SIG-M5 treated with dmso at 0.1 percent for 504 hours (cell line): ENCODE data around the gene MAPKAP1.
"Not testable (repeated sequence)": the region's sequence is repeated elsewhere in the genome, so short reads cannot be mapped to it uniquely, and the experiment has no call there.

Experiments
- DNase-seq: peaks from one replicate; lab custom pipeline; 2025; ENCODE audit not compliant: unreplicated experiment; lab: John Stamatoyannopoulos, UW

Gene MAPKAP1

DNA sequence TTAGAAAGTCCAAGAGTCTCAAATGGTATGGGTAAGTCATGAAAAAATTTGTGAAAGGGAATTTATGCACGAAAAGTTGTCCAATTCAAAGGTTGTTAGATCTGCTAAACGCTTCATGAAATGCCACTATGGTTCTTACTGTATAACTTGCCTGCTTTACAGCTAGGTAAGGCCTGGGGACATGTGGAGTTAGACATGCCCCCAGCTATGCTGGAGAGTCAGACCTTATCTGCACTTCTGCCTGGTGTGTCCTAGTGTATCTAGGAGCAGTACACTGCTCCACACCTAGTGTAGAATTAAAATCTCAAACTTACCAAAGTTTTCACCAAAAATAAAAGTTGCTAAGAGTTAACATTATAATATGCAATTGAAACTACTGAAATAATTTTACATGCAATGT is 136.8 kb downstream of the MAPKAP1 start:
- DNase-seq = no peak

- DNase-seq = no peak
Measured at GRCh38 chr9:125568621-125569020, 138.4 kb downstream of the MAPKAP1 start.

DNA sequence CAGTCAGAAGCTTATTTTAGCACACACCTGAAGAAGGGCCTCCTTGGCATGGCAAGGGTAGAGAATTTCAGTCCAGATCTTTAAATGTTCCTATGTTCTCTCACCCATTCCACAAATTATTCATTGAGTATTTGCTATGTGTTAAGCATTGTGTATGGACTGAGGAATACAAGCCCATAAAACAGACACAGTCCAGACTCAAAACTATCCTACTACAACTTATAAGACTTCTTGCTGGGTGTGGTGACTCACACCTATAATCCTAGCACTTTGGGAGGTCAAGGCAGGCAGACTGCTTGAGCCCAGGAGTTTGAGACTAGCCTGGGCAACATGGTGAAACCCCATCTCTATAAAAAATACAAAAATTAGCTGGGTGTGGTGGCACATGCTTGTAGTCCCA is 141.0 kb downstream of the MAPKAP1 start:
- DNase-seq = not testable (repeated sequence)

DNA sequence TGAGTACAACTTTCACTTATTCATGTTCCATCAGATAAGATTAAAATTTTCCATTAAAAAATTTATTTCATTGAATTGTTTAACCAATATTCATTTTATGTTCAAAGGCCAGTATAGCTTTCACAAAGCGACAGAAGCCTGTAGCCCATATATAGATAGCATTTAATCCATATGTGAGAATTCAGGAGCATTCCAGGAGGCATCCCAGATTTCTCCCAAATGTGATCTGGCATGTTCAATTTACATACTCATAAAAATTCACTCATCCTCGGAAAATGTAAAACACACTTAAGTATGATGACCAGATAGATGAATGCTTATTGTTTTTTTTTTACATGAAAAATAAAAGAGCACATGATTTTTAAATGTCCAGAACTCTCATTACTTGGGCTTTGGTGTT is 141.9 kb downstream of the MAPKAP1 start:
- no peak for DNase-seq

GRCh38 chr9:125564631-125565030 is 142.4 kb downstream of the MAPKAP1 start:
- no peak for DNase-seq

DNA sequence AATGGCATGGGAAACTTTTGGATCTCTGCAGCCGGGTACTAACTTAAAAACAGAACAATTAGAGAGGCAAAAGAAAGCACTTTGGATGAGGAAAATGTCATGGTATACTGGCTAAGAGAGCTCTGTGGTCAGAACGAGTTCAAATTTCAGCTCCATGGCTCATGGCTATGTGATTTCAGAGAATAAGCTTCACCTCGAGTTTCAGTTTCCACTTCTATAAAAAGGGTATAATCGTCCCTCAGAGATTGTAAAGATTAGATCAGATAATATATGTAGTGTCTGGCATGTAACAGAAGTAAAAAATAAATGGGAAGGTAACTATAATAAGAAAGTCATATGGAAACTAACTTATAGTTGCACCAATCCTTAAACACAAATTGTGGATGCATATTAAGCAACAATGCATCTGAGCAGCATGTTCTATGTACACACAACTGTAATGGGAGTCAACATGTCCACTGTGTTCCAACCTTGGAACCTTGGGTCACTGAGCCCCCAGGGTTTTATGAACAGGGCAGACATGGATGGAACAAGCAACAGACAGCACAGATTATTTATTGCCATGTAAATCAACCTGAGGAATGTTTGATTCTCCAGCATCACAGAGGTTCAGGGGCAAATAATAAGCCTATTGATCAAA is 145.4 kb downstream of the MAPKAP1 start:
- DNase-seq = no peak

DNA sequence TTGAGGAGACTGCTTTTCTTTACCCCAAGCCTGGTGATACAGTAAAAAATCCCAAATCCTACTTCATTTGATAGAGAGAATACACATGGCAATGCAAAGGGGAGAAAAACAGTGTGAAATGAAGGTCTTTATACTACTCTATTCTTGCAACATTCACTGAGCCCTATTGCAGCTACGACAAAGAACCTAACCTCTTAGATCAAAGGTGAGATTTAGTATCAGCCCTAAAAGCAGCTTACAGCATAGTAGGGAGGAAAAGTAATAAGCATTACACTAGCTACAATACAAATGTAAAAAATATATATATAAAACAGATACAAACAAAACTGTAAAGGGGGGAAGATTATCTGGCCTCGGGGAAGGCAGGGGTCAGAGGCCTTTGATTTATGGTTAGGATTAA is 147.1 kb downstream of the MAPKAP1 start:
- DNase-seq = no peak

DNA sequence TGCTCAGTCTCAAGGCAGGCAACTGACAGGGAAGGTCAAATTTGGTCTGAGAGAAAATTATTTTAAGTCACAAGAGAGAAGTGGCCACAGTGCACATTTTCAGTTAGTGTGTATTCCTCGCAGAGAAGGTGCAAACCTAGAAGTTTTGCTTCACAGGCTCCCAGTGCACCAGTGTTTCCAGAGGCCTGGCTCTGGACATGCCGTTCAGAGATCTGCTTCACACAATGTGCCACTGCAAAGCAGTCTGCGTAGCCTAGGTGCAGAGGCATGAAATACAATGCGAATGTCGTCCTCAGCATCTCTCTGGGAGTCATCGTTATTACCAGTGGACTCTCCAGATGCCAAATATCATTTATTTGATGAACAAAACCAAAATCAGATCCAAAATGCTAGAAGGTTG is 147.8 kb downstream of the MAPKAP1 start:
- no peak for DNase-seq

DNA sequence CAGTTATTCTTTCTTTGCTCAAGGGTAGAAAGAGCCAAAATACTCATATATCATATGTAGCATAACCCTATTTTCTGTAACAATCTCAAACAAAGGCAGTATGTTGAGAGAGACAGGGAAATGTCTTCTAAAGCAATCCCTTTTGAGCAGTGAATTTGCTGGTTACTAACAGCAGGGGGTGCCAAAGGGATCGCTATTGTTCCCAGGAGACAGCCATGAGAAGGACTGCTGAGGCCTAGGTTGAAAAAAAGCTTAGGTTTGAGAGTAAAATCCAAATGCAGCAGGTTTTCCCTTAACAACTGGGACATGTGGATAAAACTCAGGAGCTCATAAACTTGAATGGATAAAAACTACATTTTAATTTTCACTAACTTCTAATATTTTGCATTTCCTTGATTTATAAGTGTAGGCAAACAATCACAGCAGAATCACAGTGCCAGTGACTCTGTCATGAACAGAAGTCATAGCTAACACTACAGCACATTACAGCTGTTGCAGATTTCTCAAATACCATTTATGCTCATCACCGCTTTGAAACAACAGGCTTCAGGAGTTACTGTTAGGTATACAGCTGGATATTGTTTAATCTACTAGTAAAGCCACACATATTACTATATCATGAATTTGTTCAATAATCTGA is 148.4 kb downstream of the MAPKAP1 start:
- DNase-seq = peak; percentile 65

DNA sequence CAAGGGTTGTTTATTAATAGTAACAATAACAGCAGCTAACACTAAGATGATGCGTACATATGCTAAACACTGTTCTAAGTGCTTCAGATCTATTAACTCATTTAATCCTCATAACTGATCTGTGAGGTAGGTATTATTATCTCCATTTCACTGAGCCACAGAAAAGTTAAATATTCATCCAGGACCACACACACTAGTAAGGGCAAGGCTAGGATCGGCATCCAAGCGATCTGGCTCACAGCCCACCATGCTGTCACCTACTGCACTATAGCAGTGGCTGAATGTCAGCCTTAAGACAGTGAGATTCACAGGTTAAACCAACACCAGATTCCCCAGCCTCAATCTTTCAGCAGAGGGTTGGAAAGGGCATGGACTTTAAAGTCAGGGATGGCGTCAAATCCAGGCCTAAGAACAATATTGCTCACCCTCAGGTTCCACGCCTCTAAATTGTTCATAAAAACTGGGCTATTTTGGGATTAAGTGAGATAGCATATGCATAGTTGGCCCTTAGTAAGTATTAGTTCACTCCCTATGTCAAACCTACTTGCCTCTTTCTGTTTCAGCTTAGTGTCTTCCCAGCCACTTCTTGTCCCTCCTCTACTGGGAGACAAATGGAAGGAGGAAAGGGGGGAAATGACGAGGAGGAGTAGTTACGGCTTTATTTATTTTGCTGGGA is 150.8 kb downstream of the MAPKAP1 start:
- no peak for DNase-seq

GRCh38 chr9:125554726-125555125 is 152.3 kb downstream of the MAPKAP1 start:
- no peak for DNase-seq

DNA sequence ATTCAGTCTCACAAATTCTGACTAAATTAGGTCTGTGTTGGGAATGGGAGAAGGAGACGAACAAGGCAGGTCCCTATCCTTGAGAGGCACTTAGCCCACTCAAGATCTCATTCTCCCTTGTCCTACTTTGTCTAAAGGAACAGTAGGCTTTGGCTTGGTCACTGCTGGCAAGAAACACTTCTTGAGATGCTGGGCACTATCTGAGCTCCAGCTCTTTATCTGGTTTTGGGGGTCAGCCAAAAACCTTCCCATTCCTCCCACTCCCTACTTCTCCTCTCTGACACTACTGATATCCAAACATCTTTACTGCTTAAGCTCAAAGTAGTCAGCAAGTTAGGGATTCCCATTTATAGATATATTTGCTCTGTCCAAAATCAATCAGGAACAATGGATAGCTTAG is 155.2 kb downstream of the MAPKAP1 start:
- no peak for DNase-seq

- no peak for DNase-seq
Measured at GRCh38 chr9:125549891-125550885, 156.8 kb downstream of the MAPKAP1 start.

GRCh38 chr9:125549465-125549871 is 157.5 kb downstream of the MAPKAP1 start:
- no peak for DNase-seq

- DNase-seq = no peak
Measured at GRCh38 chr9:125549039-125549438, 158.0 kb downstream of the MAPKAP1 start.

DNA sequence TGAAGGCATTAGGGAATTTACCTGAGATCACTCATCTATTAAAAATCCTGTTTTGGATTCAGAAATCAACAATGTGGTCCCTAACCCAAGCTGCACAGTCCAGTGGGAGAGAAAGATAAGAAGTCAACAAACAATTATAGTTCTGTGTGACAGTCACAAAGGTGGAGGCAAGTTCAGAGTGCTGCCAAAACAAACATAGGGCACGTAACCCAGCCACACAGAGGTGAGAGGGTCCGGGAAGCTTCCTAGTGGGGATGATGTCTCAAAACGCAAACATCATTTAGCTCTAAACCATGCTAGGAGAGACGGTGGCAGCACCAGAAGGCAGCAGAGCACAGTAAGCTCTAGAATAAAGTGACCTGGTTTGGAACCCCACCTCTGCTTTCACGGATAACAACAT is 158.9 kb downstream of the MAPKAP1 start:
- DNase-seq = no peak

DNA sequence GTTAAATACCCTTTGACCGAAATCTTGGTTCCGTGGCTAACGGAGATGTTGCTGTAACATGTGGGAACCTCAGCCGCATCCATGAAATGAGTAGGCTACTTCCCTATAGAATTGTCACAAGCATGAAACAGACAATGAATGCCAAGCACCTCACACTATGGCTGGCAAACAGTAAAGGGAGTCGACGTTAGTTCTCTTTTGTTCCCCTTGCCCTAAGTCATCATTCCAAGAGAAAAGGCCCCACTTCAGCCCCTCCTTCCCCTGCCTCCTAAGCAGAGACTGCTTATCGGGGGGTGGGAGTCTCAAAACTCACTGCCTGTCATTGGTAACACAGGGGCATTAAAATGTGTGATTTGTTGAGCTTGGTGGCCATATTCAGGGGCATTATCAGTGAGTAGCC is 159.6 kb downstream of the MAPKAP1 start:
- DNase-seq = no peak

GRCh38 chr9:125545845-125546244 is 161.2 kb downstream of the MAPKAP1 start:
- no peak for DNase-seq

DNA sequence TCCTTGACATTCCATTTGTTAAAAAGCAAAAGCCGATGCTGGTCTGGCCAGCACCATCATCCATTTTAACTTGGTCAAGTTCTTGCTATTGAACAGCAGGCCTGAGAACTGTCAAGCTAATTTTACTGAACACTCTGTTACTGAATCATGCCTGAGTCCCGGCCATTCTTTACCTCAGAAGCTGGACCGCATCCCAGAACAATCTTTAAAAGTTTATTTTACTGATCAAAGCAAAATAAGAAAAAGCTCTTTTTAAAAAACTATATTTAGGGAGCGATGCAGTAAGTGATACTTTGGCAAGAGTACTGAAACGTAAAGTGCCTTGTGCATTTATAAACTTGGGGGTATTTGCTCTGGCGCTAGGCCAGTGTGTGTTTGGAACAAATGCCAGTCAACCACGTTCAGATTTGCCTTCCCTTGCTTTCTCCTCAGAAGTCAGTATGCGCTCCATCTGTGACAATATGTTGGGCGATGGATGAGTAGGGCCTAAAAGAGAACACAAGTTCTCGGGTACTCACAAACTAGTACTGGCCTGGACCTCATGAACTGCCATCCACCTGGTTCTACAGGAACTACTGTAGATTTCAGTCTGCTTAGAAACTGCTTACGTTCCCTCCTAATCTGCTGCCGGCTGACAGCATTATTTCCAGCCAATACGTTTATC is 161.9 kb downstream of the MAPKAP1 start:
- DNase-seq = no peak

DNA sequence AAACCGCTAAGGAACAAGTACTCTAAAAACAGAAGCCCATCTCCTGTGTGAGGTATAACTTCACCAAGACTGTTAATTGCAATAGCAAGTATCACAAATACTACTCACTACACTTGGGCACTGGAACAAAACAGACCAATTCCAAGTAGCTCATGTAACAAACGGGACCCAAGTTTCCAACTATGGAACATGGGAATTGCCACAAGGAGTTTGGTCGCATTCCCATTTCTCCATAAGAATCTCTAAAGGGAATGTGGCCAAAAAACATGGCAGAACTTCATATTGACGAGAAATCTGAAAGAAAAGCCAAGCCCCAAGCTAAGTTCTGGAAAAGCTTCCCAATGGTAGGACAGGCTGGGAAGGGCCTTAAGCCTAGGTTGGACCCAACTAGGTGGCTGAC is 162.5 kb downstream of the MAPKAP1 start:
- no peak for DNase-seq

DNA sequence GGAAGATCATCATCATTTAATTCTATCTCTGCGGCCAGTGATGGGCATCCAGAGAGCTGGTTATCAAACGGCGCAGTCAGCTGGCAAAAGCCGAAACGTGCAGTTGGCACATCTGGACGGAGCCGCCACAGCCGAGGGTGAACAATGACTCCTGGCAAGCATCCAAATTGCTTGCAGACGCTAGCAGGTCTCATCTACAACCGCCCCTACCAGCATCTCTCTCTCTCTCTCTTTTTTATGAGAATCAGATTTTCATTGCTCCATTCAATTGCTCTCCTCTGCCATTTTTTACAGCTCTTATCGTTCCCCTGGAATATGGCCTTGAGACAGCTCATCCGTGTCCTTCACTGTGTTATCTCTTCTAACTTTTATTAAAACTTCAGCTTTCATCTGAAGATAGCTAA is 165.2 kb downstream of the MAPKAP1 start:
- no peak for DNase-seq
